ENCODE results near the gene ZSWIM2.

- no peak for TF ChIP-seq CTCF (IDR thresholded peaks at IDR 0.05; ENCODE audit: borderline replicate concordance, extremely low read depth, low read length, poor library complexity, severe bottlenecking)
- TF ChIP-seq EZH2 (IDR thresholded peaks at IDR 0.05; ENCODE audit: borderline replicate concordance, low read depth, low read length, severe bottlenecking) = no peak
Measured at GRCh38 chr2:186881660-186882059, 32.7 kb upstream of the ZSWIM2 start.
